A673 (cell line): ENCODE data around the gene EHBP1L1.

Experiments
- CTCF ChIP-seq: fragments of 300-800, 200-600 bp; sonication (generic); conservative IDR thresholded peaks from 2 replicates; pipeline ENCODE4 v1.5.1; 2017; ENCODE audit warnings: low read depth, mild to moderate bottlenecking, antibody characterized with exemption, low read length, moderate library complexity, mixed read lengths
- EZH2 ChIP-seq: fragments of 200-600 bp; sonication (generic); IDR thresholded peaks from 2 replicates; pipeline ENCODE4 v1.6.1; 2017; ENCODE audit warnings: borderline replicate concordance, low read depth, mild to moderate bottlenecking, mixed read lengths, antibody characterized with exemption, low read length; ENCODE audit not compliant: poor library complexity, severe bottlenecking

GRCh38 chr11:65580031-65580692, 4.3 kb downstream of the EHBP1L1 start:
- TF ChIP-seq CTCF (no peak), EZH2 (no peak)
